NCI-H1694 (cell line): ENCODE results near the gene APEH.

Experiments
- DNase-seq: peaks from one replicate; lab custom pipeline; 2025; lab: John Stamatoyannopoulos, UW

APEH gene

GRCh38 chr3:49673715-49674496 is at the start of gene APEH:
Gene APEH, plus strand, starts transcription at chr3:49674351. Its CDS starts 51 bp downstream, at chr3:49674402.
- DNase-seq: no peak

DNA sequence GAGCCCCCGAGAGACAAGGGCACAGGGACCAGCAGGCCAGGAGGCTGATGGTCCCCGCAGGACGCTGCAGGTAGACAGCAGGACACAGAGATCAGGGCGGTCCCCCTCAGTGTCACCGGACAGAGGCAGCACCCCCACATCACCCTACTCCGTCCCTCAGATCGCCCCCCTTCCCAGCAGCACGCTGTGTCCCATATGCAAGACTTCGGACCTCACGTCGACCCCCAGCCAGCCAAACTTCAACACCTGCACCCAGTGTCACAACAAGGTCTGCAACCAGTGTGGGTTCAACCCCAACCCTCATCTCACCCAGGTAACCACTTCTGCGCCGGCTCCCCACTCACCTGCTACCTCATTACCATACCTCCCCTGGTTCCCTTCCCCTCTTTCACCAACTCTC is 49.1 kb upstream of the APEH start:
- no peak for DNase-seq

- no peak for DNase-seq
These were observed 48.0 kb upstream of the APEH start for GRCh38 chr3:49626101-49626581.

- DNase-seq: no peak
These were observed 47.4 kb upstream of the APEH start for GRCh38 chr3:49626796-49627195.

DNA sequence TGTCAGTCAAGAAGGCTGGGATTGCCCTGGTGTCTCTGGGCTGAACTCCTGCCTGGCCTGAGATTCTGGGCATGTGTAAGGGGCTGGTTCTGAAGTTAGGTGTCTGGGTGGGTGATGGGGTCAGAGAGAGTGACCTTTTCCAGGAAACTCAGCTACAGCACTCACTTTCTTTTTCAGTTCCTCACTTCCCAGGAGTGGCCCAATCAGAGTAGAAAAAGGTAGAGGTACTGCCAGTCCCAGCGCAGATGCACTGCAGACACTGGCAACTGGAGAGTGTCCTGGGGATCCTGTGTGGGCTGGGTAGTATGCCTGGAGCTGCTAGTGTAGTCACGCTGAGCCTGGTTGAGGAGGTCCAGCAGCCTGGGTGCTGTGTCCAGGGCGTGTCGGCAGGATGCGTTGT is 46.5 kb upstream of the APEH start:
- no peak for DNase-seq

- no peak for DNase-seq
These were observed 45.9 kb upstream of the APEH start for GRCh38 chr3:49628249-49628648.

- no peak for DNase-seq
These were observed 44.7 kb upstream of the APEH start for GRCh38 chr3:49629451-49629850.

DNA sequence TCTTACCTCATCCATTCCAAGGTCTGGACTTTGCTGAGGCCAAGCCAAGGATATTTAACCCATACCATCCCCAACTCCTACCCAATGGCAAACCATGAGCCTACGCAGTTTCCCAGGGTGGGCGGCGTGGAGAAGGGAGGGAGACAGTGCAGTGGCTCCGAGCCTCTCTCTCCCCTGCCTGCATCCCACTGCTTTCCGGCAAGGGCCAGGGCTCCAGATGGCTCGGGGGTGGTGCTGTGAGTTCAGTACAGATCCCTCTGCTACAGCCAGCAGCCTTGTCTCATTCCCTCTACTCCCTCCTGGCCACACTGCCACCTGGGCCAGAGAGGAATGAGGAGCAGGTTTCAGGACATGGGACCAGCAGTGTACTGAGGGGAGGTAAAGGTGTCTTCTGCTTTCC is 44.3 kb upstream of the APEH start:
- DNase-seq: no peak

GRCh38 chr3:49630784-49631183 is 43.4 kb upstream of the APEH start:
- no peak for DNase-seq

DNA sequence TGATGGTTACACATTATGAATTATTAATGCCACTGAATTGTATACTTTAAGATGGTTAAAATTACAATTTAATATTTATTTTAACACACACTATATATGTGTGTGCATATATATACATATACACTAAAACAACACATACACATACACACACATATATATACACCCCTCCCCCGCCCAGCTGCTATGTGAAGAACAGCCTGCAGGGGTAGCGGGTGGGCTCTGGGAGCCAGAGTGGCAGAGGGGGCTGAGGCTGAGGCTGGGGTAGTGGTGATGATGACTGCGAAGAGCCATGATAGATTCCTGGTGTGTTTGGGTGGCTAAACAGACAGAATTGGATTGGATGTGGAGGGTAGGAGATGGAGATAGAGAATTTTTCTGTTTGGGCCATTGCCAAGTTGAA is 39.4 kb upstream of the APEH start:
- no peak for DNase-seq

DNA sequence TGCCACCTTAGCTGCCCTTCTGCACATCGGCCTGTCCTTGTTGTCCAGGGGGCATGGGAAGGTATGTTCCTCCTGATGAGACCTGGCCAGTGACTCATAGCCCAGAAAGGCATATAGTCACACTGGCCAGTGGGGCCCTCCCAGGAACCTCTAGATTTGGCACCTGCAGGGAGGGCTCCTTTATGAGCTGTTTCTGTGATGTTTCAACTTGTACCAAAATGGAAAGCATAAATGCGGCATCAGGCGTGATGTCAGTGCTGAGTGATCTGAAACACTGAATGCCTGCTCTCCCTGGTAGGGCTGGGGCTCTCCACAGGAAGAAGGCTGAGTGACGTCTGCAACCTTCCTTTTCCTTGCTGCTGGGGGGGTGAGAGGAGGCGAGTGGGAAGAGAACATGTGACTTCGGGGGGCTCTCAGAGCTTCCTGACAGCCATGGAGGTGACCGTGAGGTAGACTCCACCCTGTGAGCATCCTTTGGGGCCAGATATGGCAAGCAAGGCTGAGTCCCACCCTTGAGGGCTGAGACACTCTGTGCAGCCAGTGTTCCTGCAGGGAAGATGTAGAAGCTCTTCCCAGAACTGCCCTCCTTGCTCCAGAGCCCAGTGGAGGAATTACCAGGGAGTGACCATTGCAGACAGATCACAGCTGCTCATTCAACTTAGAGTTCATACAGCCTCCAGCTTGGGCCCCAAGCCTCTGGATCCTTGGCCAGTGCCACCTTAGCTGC is 37.1 kb upstream of the APEH start:
- DNase-seq: no peak

DNA sequence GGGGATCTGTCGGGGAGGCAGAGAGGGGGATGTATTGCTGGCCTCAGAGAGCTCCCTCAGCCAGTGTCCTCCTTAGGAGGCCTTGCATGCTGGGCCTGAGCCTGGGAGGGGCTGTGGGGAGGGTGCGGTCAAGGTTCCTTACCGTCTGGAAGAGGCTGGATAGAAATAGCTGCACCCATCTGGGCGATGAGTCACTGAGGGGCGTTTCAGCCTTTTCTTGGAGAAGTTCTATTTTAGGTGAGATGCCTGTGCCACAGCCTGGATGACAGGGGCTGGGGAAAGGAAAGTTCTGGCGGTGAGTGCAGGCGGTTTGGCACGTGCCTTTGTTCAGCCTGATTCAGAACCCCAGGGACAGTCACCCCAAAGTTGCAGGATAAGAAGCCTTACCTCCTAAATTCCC is 35.7 kb upstream of the APEH start:
- no peak for DNase-seq

DNA sequence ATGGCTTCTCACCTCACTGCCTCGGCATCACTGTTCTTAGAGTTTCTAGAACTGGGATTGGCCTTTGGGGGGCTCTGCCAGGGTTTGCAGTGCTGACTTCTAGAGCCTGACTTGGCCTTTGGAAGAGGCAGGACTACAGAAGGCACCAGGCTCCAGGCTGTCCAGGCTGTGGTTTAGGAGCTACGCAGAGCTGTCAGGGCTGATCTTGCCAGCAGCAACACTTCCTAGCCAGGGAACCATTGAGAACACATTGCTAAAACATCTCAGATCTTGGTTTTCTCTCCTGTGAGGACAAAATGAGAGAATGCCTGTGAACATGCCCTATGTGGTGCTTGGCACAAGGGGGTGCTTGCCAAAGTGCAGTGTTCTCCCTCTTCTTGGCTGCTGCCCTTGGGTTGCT is 34.6 kb upstream of the APEH start:
- DNase-seq: no peak

GRCh38 chr3:49641292-49641691 is 32.9 kb upstream of the APEH start:
- no peak for DNase-seq

DNA sequence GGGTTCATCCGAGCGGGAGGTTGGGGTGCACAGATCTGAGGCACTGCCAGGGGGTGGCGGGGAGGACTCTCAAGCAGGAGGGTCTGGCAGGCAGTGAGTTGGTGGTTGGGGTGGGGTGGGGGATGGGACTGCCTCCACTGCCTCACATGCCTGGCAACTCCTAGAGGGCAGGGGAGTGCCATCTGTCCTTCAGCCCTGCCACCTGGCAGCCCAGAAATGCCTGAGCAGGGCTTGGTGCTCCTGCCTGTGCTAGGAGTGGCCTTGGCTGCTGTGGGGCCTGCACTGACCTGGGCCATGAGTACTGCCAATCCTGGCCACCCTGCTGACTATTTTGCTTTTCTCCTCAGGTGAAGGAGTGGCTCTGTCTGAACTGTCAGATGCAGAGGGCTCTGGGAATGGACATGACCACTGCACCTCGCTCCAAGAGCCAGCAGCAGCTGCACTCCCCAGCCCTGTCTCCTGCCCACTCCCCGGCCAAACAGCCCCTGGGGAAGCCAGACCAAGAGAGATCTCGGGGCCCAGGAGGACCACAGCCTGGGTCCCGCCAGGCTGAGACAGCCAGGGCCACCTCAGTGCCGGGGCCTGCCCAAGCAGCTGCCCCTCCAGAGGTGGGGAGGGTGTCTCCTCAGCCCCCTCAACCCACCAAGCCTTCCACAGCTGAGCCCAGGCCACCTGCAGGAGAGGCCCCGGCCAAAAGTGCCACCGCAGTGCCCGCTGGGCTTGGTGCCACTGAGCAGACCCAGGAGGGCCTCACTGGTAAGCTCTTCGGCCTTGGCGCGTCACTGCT is 32.0 kb upstream of the APEH start:
- DNase-seq: no peak

DNA sequence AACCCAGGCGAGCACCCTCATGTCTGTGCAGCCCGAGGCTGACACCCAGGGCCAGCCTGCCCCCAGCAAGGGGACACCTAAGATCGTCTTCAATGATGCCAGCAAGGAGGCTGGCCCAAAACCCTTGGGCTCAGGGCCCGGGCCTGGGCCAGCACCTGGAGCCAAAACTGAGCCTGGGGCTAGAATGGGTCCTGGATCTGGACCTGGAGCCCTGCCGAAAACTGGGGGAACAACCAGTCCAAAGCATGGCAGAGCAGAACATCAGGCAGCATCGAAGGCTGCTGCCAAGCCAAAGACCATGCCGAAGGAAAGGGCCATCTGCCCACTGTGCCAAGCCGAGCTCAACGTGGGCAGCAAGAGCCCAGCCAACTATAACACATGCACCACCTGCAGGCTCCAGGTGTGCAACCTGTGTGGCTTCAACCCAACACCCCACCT is 31.4 kb upstream of the APEH start:
- DNase-seq: no peak

DNA sequence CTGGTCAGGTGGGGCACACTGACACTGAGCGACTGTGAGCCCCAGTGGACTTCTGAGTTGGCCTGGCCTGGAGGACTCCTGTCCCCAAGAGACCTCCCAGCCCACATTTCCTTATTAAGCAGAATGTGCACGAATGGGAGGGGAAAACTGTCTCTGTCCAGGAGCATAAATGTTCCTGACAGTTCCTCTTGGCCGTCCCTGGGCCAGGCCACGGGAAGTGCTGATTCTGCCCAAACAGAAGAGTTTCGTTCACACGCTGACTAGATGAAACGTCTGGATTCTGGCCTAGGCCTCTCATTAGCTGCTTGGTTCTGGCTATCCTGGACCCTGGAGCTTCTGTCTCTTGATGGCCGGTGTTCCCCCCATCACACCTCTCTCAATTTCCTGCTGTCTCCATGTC is 29.5 kb upstream of the APEH start:
- no peak for DNase-seq

DNA sequence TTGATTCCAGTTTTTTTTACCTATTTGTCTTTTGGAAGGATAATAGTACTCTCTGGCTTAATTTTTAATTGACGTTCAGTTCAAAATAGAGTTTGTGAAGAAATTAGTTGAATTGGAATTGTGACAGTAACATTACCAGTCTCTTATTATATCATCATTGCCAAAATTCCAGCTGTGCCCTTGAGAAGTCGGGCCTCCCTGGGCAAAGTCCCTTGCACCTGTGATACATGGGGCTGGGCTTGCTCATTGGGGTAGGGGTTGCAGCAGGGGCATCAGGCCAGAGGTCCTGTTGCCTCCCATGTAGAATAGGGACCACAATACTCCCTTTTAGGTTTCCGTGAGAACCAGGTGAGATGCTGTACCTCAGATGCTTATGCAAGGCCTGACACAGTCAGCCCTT is 27.9 kb upstream of the APEH start:
- no peak for DNase-seq

- DNase-seq: no peak
These were observed 26.4 kb upstream of the APEH start for GRCh38 chr3:49647741-49648140.

GRCh38 chr3:49648354-49649019 is 25.7 kb upstream of the APEH start:
- no peak for DNase-seq

DNA sequence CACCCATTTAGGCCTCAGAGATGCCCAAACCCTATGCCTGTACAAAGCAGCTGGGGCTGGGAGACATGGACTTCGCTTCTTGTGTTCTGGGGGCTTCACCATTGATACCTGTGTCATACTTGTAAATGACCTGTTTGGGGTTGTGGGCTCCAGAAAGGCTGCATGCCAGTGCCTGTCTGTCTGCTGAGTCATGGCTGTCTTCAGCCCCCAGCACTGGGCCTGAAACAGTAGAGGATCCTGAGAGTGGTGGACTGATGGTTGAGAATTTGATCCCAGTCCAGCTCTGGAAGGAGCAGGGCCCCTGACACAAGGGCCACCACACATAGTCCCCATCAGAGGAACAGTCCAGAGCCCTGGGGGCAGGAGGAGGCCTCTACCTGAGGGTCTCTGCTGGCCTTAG is 24.6 kb upstream of the APEH start:
- DNase-seq: no peak

DNA sequence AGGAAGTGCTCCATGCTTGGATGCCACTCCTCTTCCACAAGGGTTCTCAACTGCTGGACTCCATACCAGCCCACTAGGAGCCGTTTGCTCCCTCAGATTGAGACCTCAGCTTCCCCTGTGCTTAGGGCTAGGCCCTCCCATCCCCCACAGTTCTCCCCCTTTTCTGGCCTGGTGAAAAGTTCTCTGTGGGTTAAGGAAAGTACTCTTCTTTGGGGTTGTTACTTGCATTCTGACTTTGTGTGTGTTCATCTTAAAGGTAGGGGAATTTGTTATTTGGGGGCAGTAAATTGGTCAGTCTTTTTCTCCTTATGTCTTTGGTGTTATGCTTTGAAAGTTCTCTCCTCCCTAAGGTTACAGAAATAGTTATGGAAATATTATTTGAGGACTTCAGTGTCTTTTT is 24.0 kb upstream of the APEH start:
- DNase-seq: no peak
